OCI-LY7 (cell line): Measurements from ENCODE around the gene GRK6.

Source experiments
- EZH2phosphoT487 ChIP-seq: fragments of 200-600 bp; sonication (generic); IDR thresholded peaks from 2 replicates; pipeline ENCODE4 v1.6.1; 2018; ENCODE audit warnings: low read depth, borderline replicate concordance, mild to moderate bottlenecking, mixed run types, antibody characterized with exemption, low read length, moderate library complexity, mixed read lengths
- TF ChIP-seq, protein P1 (sequence below): fragments of 200-600 bp; sonication (generic); conservative IDR thresholded peaks from 2 replicates; pipeline ENCODE4 v1.5.1; 2014; ENCODE audit warnings: mild to moderate bottlenecking, antibody characterized with exemption, low read length, moderate library complexity, mixed read lengths

DNA sequence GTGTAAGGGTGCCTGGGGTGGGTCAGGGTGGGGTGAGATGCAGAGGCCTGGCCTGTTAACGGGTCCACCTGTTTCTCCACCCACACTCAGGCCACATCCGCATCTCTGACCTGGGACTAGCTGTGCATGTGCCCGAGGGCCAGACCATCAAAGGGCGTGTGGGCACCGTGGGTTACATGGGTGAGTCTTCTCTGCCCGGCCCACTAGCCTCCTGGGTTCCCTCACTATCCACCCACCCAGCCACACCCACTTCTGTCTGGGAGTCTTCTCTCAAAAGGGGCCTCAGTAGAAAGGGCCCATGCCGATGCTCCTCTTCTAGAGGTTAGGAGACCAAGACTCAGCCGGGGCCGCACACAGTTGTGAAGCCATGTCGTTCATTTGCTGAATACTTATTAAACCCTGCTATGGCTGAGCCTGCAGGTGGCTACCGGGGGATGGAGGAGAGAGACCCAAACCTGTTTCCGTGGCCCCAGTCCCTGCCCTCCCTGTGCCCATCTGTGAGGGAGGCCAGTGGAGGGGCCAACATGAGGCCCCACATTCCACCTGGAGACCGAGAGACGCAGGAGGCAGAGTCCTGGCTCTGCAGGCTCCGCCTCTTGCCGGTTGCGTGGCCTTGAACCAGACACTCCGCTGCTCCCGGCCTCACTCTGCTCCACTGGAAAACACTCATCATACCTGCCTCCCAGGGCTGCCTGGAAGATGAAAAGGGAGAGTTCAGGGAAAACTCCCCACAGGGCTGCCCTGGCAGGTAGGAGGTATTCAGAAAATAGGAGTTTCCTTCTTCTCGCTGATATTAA, 8.7 kb downstream of the GRK6 start:
- TF ChIP-seq, protein P1, sequence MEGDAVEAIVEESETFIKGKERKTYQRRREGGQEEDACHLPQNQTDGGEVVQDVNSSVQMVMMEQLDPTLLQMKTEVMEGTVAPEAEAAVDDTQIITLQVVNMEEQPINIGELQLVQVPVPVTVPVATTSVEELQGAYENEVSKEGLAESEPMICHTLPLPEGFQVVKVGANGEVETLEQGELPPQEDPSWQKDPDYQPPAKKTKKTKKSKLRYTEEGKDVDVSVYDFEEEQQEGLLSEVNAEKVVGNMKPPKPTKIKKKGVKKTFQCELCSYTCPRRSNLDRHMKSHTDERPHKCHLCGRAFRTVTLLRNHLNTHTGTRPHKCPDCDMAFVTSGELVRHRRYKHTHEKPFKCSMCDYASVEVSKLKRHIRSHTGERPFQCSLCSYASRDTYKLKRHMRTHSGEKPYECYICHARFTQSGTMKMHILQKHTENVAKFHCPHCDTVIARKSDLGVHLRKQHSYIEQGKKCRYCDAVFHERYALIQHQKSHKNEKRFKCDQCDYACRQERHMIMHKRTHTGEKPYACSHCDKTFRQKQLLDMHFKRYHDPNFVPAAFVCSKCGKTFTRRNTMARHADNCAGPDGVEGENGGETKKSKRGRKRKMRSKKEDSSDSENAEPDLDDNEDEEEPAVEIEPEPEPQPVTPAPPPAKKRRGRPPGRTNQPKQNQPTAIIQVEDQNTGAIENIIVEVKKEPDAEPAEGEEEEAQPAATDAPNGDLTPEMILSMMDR, result no peak
- TF ChIP-seq EZH2phosphoT487, result no peak
